Naive B cell (primary cell): Measurements from ENCODE around the gene GOLT1B. TPM values are rescaled to one million over a fixed set of nuclear protein-coding genes. Genes with fewer than 3 reads are reported as not detected.
"Not testable (repeated sequence)": the region's sequence is repeated elsewhere in the genome, so short reads cannot be mapped to it uniquely, and the experiment has no call there.

Source experiments
- ATAC-seq, 2 donors: fragments of 150-1000 bp; cut with Tn5 transposase; 2 replicates each; pipeline ENCODE4 v1.10.0; 2021; ENCODE audit warnings: low read depth in 2 of 2, mild to moderate bottlenecking in 2 of 2, moderate library complexity in 2 of 2
- DNase-seq: peaks from one replicate; pipeline ENCODE4 v3.0.0; 2022
- H3K27ac Mint-ChIP-seq, 6 donors: one replicate each; pipeline ENCODE4 v1.8.0; 2020 to 2022; ENCODE audit warnings: mild to moderate bottlenecking in 6 of 6, mixed read lengths in 6 of 6, moderate library complexity in 5 of 6, inconsistent platforms in 2 of 6
- H3K27me3 Mint-ChIP-seq, 3 donors: one replicate each; pipeline ENCODE4 v1.8.0; 2021 to 2022; ENCODE audit warnings: mixed read lengths in 3 of 3, mild to moderate bottlenecking in 1 of 3
- H3K36me3 Mint-ChIP-seq, 2 donors: one replicate each; pipeline ENCODE4 v1.8.0; 2020 to 2022; ENCODE audit warnings: mixed read lengths in 2 of 2, inconsistent platforms in 1 of 2, mild to moderate bottlenecking in 1 of 2
- H3K4me1 Mint-ChIP-seq, 3 donors: one replicate each; pipeline ENCODE4 v1.8.0; 2020 to 2022; ENCODE audit warnings: mixed read lengths in 3 of 3, inconsistent platforms in 1 of 3, mild to moderate bottlenecking in 1 of 3, moderate library complexity in 1 of 3
- H3K4me3 Mint-ChIP-seq, 8 donors: one replicate each; pipeline ENCODE4 v1.8.0; 2020 to 2022; ENCODE audit warnings: mild to moderate bottlenecking in 8 of 8, mixed read lengths in 8 of 8, moderate library complexity in 8 of 8, inconsistent platforms in 2 of 8
- H3K9me3 Mint-ChIP-seq, 7 donors: one replicate each; pipeline ENCODE4 v1.8.0; 2020 to 2022; ENCODE audit warnings: mixed read lengths in 7 of 7, mild to moderate bottlenecking in 5 of 7, inconsistent platforms in 2 of 7, moderate library complexity in 1 of 7
- polyA plus RNA-seq, 6 donors: library from polyadenylated mRNA; unstranded; fragments of 300-500 nt; fragmentation: Illumina TruSeq; gene quantifications; one replicate each; pipeline ENCODE4 v1.2.3, GENCODE V29; 2021; ENCODE audit warnings: low read depth in 6 of 6

The GOLT1B gene, protein sequence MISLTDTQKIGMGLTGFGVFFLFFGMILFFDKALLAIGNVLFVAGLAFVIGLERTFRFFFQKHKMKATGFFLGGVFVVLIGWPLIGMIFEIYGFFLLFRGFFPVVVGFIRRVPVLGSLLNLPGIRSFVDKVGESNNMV
- 10 to 100 TPM in 5 of 6 donors, 1 to 10 TPM in 1; 9.1 to 21.8 (median 19.7) TPM for polyA plus RNA-seq

GRCh38 chr12:21501258-21502163, at the start of gene GOLT1B, which contains the start of gene RECQL:
GOLT1B (plus strand) TSS chr12:21501789; CDS start chr12:21501924, 135 bp downstream.
RECQL (minus strand) TSS chr12:21501635; CDS start chr12:21499570, 2,065 bp downstream.
- ATAC-seq (peak; percentile 97 to 98), DNase-seq (peak; percentile 93)
- Mint-ChIP-seq H3K27ac (peak within 1 kb of the TSS in 2 of 6 donors; percentile 54 to 81), H3K4me1 (peaks cover 14 to 34% (median 17%) of the 10 kb centered on the region in 3 donors), H3K9me3 (no peaks in the 10 kb centered on the region), H3K27me3 (no peaks in the 10 kb centered on the region), H3K36me3 (peaks cover 0 to 5% of the 10 kb centered on the region in 2 donors), H3K4me3 (no peak within 1 kb of the TSS)

- ATAC-seq: no peak
- H3K36me3 Mint-ChIP-seq: peaks cover 15 to 27% of the 10 kb centered on the region in 2 donors
- peak overlapping the region in 1 of 6 donors; percentile 21 for H3K27ac Mint-ChIP-seq
- no peak overlapping the region for H3K4me3 Mint-ChIP-seq
- H3K27me3 Mint-ChIP-seq: no peaks in the 10 kb centered on the region
- no peak for DNase-seq
- no peaks in the 10 kb centered on the region for H3K9me3 Mint-ChIP-seq
- H3K4me1 Mint-ChIP-seq: no peaks in the 10 kb centered on the region
Observed at GRCh38 chr12:21453312-21453852, 48.2 kb upstream of the GOLT1B start.

DNA sequence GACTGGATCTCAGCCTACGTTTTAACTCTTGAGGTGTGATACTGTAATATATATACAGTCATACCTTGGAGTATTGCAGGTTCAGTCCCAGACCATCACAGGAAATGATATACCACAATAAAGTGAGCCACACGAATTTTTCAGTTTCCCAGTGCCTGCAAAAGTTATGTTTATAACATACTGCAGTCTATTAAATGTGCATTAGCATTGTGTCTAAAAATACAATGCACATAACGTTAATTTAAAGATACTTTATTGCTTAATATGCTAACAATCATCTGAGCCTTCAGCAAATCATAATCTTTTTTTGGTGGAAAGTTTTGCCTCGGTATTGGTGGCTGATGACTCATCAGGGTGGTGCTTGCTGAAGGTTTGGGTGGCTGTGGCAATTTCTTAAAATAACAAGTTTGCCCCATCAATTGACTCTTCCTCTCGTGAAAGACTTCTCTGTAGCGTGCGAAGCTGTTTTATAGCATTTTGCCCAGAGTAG, 45.3 kb upstream of the GOLT1B start:
- Mint-ChIP-seq H3K4me3 (no peak overlapping the region), H3K9me3 (no peaks in the 10 kb centered on the region), H3K36me3 (peaks cover 13 to 21% of the 10 kb centered on the region in 2 donors), H3K27ac (no peak overlapping the region), H3K4me1 (no peaks in the 10 kb centered on the region), H3K27me3 (no peaks in the 10 kb centered on the region)
- ATAC-seq: no peak
- DNase-seq: no peak

GRCh38 chr12:21459474-21459873, 42.1 kb upstream of the GOLT1B start:
- ATAC-seq (no peak), DNase-seq (no peak)
- H3K4me3 Mint-ChIP-seq: no peak overlapping the region
- H3K9me3 Mint-ChIP-seq: peaks cover 0 to 4% (median 0%) of the 10 kb centered on the region in 7 donors
- no peaks in the 10 kb centered on the region for H3K4me1 Mint-ChIP-seq
- H3K27ac Mint-ChIP-seq: peak overlapping the region in 1 of 6 donors; percentile 43
- H3K36me3 Mint-ChIP-seq: peaks cover 21 to 29% of the 10 kb centered on the region in 2 donors
- no peaks in the 10 kb centered on the region for H3K27me3 Mint-ChIP-seq

DNA sequence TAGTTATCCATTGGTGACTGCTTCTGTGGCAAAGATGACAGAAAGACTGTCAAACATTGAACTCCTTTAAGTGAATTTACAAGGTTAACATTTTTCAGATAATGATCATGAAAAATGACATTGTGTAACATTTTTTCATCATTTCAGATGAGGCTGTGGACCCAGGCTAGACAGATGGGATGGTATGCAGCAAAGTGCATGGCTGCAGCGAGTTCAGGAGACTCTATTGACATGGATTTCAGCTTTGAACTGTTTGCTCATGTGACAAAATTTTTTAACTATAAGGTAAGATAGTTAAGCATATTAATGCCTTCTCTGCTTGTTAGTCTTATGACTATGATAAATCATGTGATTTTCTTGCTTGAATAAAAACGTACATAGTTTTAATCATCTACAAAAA, 34.3 kb upstream of the GOLT1B start:
- H3K36me3 Mint-ChIP-seq: peaks cover 13 to 33% of the 10 kb centered on the region in 2 donors
- not testable (repeated sequence) for DNase-seq, H3K4me1 Mint-ChIP-seq, ATAC-seq, H3K27me3 Mint-ChIP-seq, H3K9me3 Mint-ChIP-seq, H3K4me3 Mint-ChIP-seq, H3K27ac Mint-ChIP-seq

GRCh38 chr12:21471294-21471693, 30.3 kb upstream of the GOLT1B start:
- H3K4me1 Mint-ChIP-seq: no peaks in the 10 kb centered on the region
- no peak for ATAC-seq
- H3K27me3 Mint-ChIP-seq: no peaks in the 10 kb centered on the region
- no peak overlapping the region for H3K4me3 Mint-ChIP-seq
- peaks cover 0 to 22% of the 10 kb centered on the region in 2 donors for H3K36me3 Mint-ChIP-seq
- no peaks in the 10 kb centered on the region for H3K9me3 Mint-ChIP-seq
- no peak for DNase-seq
- H3K27ac Mint-ChIP-seq: no peak overlapping the region

DNA sequence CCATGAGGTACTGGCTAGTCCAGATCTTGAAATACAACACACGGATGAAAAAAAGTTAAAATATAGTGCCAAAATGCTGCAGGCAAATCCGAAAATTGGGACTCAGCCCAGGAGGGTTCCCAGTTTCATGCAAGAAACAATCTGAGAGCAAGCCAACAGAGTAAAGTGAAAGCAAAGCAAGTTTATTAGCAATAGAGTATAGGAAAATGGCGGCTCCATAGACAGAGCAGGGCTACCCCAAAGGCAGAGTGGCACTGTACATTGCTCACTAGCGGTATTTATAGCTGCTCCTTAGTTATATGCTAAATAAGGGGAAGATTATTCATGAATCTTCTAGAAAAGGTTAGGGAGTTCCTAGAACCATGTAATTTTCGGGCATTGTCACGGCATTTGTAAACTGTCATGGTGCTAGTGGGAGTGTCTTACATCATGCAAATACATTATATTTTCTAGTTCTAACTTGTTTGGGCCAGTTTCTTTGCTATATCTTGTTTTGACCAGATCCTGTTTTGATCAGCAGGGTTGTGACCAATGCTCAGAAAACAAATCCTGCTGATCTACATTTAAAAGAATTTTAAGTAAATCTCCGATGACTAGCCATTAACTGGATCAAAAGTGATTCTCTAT, 29.3 kb upstream of the GOLT1B start:
- Mint-ChIP-seq H3K36me3 (peaks cover 0 to 22% of the 10 kb centered on the region in 2 donors), H3K27me3 (no peaks in the 10 kb centered on the region), H3K4me1 (no peaks in the 10 kb centered on the region), H3K4me3 (no peak overlapping the region), H3K27ac (peak overlapping the region in 1 of 6 donors; percentile 92), H3K9me3 (no peaks in the 10 kb centered on the region)
- ATAC-seq: no peak
- DNase-seq: no peak

- Mint-ChIP-seq H3K9me3 (no peaks in the 10 kb centered on the region), H3K4me1 (no peaks in the 10 kb centered on the region), H3K4me3 (no peak overlapping the region), H3K27ac (no peak overlapping the region), H3K36me3 (peaks cover 0 to 11% of the 10 kb centered on the region in 2 donors), H3K27me3 (no peaks in the 10 kb centered on the region)
- ATAC-seq: no peak
- DNase-seq: no peak
Observed at GRCh38 chr12:21475552-21475951, 26.0 kb upstream of the GOLT1B start.

DNA sequence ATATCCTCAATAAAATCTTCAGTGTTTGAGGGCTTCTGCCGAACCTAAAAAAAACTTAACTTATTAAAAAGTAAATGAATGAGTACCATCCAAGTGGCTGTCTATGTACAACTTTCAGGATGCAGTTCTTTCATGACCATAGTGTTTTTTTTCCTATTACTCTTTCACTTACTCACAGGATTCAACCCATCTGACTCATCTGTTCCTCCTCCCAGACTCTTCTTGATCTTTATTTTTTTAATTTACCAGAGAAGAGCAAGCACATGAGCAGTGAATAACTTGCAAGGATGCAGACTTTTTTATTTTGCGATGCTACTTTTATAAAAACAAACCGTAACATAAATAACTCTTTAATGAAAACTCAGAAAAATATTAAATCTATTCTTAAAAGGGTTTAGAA, 24.6 kb upstream of the GOLT1B start:
- Mint-ChIP-seq H3K27me3 (no peaks in the 10 kb centered on the region), H3K4me1 (no peaks in the 10 kb centered on the region), H3K4me3 (no peak overlapping the region), H3K36me3 (peaks cover 0 to 7% of the 10 kb centered on the region in 2 donors), H3K27ac (no peak overlapping the region), H3K9me3 (no peaks in the 10 kb centered on the region)
- no peak for DNase-seq
- no peak for ATAC-seq

DNA sequence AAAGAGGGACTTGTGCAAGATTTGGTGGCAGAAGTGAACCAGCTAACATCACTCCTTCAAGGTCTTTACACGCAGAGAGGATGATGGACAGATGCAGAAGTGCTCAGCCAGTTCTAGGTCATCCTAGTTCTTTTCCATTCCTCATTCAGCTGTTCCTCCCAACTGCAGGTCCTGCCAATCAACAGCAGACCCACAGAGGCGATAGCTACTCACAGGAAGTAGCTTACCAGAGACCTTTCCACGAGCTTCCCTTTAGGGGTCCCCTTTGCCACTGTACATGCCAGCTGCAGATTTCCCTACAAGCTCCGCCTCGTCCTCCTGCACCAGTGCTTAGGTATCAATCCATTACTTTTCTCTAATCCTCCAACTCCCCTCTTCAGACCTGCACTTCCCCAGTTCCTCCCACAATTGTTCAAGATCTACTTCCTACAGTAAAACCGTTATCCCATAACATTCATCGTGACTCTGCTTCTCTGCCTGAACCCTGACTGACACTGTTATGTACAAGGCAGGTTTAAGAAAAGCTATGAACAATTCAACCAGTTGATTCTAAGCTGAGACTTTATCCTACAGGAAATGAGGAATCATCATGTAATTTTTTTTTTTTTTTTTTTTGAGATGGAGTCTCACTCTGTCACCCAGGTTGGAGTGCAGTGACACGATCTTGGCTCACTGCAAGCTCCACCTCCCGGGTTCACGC, 22.7 kb upstream of the GOLT1B start:
- Mint-ChIP-seq H3K27ac (no peak overlapping the region), H3K27me3 (no peaks in the 10 kb centered on the region), H3K9me3 (no peaks in the 10 kb centered on the region), H3K4me1 (no peaks in the 10 kb centered on the region), H3K36me3 (no peaks in the 10 kb centered on the region), H3K4me3 (no peak overlapping the region)
- no peak for DNase-seq
- ATAC-seq: no peak

- no peak overlapping the region for H3K27ac Mint-ChIP-seq
Observed at GRCh38 chr12:21483531-21483930, 18.1 kb upstream of the GOLT1B start.

GRCh38 chr12:21485998-21486397, 15.6 kb upstream of the GOLT1B start:
- ATAC-seq: no peak
- no peak for DNase-seq
- Mint-ChIP-seq H3K27me3 (no peaks in the 10 kb centered on the region), H3K36me3 (peaks cover 23 to 28% of the 10 kb centered on the region in 2 donors), H3K4me3 (no peak overlapping the region), H3K27ac (no peak overlapping the region), H3K9me3 (no peaks in the 10 kb centered on the region), H3K4me1 (peaks cover 0 to 9% (median 8%) of the 10 kb centered on the region in 3 donors)

More at GRCh38 chr12:21483531-21483930, 18.1 kb upstream of the GOLT1B start:
- Mint-ChIP-seq H3K9me3 (no peaks in the 10 kb centered on the region), H3K4me1 (peaks cover 0 to 8% (median 7%) of the 10 kb centered on the region in 3 donors), H3K27me3 (no peaks in the 10 kb centered on the region), H3K36me3 (peaks cover 12 to 17% of the 10 kb centered on the region in 2 donors), H3K4me3 (no peak overlapping the region)
- ATAC-seq (no peak), DNase-seq (no peak)

- ATAC-seq: no peak
- DNase-seq: no peak
- H3K4me3 Mint-ChIP-seq: no peak overlapping the region
- H3K27ac Mint-ChIP-seq: no peak overlapping the region
- H3K36me3 Mint-ChIP-seq: peaks cover 3 to 12% of the 10 kb centered on the region in 2 donors
- no peaks in the 10 kb centered on the region for H3K9me3 Mint-ChIP-seq
- peaks cover 14 to 35% (median 17%) of the 10 kb centered on the region in 3 donors for H3K4me1 Mint-ChIP-seq
- H3K27me3 Mint-ChIP-seq: no peaks in the 10 kb centered on the region
Observed at GRCh38 chr12:21499765-21500164, 1.8 kb upstream of the GOLT1B start.
